ENCODE measurements around the gene SLC26A4. TPM values are rescaled to one million over a fixed set of nuclear protein-coding genes. Genes with fewer than 3 reads are reported as not detected.

Gene SLC26A4
- total RNA-seq, 1 experiment from 2014 or later, result 0.22 TPM

- TF ChIP-seq, protein P1, sequence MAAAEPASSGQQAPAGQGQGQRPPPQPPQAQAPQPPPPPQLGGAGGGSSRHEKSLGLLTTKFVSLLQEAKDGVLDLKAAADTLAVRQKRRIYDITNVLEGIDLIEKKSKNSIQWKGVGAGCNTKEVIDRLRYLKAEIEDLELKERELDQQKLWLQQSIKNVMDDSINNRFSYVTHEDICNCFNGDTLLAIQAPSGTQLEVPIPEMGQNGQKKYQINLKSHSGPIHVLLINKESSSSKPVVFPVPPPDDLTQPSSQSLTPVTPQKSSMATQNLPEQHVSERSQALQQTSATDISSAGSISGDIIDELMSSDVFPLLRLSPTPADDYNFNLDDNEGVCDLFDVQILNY (CRISPR knock-in tag; IDR thresholded peaks at IDR 0.05), result no peak
- TF ChIP-seq, protein P2, sequence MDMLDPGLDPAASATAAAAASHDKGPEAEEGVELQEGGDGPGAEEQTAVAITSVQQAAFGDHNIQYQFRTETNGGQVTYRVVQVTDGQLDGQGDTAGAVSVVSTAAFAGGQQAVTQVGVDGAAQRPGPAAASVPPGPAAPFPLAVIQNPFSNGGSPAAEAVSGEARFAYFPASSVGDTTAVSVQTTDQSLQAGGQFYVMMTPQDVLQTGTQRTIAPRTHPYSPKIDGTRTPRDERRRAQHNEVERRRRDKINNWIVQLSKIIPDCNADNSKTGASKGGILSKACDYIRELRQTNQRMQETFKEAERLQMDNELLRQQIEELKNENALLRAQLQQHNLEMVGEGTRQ (CRISPR knock-in tag; IDR thresholded peaks at IDR 0.05), result no peak
- TF ChIP-seq, protein P3, sequence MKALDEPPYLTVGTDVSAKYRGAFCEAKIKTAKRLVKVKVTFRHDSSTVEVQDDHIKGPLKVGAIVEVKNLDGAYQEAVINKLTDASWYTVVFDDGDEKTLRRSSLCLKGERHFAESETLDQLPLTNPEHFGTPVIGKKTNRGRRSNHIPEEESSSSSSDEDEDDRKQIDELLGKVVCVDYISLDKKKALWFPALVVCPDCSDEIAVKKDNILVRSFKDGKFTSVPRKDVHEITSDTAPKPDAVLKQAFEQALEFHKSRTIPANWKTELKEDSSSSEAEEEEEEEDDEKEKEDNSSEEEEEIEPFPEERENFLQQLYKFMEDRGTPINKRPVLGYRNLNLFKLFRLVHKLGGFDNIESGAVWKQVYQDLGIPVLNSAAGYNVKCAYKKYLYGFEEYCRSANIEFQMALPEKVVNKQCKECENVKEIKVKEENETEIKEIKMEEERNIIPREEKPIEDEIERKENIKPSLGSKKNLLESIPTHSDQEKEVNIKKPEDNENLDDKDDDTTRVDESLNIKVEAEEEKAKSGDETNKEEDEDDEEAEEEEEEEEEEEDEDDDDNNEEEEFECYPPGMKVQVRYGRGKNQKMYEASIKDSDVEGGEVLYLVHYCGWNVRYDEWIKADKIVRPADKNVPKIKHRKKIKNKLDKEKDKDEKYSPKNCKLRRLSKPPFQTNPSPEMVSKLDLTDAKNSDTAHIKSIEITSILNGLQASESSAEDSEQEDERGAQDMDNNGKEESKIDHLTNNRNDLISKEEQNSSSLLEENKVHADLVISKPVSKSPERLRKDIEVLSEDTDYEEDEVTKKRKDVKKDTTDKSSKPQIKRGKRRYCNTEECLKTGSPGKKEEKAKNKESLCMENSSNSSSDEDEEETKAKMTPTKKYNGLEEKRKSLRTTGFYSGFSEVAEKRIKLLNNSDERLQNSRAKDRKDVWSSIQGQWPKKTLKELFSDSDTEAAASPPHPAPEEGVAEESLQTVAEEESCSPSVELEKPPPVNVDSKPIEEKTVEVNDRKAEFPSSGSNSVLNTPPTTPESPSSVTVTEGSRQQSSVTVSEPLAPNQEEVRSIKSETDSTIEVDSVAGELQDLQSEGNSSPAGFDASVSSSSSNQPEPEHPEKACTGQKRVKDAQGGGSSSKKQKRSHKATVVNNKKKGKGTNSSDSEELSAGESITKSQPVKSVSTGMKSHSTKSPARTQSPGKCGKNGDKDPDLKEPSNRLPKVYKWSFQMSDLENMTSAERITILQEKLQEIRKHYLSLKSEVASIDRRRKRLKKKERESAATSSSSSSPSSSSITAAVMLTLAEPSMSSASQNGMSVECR (CRISPR knock-in tag; IDR thresholded peaks at IDR 0.05; ENCODE audit: borderline replicate concordance), result no peak
- TF ChIP-seq NFE2L1 (CRISPR knock-in tag; IDR thresholded peaks at IDR 0.05), result no peak
- TF ChIP-seq, protein P4, sequence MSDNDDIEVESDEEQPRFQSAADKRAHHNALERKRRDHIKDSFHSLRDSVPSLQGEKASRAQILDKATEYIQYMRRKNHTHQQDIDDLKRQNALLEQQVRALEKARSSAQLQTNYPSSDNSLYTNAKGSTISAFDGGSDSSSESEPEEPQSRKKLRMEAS (CRISPR knock-in tag; IDR thresholded peaks at IDR 0.05), result no peak
- no peak for TF ChIP-seq GTF2I (CRISPR knock-in tag; conservative IDR thresholded peaks at IDR 0.05)
- TF ChIP-seq RORB (CRISPR knock-in tag; IDR thresholded peaks at IDR 0.05), result no peak
- no peak for TF ChIP-seq NR1H2 (CRISPR knock-in tag; IDR thresholded peaks at IDR 0.05)
Measured at GRCh38 chr7:107696330-107696946, 35.8 kb downstream of the SLC26A4 start (continued).

DNA sequence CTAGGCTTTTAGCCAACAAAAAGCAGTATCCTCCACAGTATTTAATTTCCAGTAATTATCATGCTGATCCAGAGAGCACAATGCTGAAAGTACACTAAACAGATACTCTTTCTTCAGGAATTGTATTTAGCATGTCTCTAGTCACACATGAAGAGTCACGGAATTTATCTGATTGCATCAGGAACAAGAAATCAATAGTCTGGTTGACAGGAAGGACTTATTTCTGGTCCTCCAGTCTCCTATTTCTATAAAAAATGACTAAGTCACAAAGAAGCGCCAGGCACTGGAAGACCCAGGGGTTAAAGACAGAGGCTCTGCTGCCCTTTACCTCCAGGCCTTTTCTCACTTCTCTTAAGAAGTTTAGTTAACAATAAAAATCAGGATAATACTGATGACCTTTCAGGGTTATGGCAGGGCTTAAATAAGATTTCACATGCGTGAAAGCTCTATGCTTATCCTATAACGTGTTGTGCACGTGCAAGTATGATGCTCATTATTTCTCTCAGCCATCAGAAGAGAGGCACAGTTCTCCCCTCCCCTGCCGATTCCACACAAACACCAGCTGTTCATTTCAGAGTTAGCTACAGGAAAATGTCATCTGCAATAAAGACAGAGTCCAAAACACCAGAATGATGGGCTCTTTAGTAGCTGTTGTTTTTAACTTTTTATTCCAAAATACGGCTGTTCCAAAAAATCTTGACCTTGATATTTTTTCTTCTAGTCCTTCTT is 36.9 kb downstream of the SLC26A4 start:
- H3K9me3 Mint-ChIP-seq, result no peaks in the 10 kb centered on the region
- H3K27me3 Mint-ChIP-seq (ENCODE audit: low read depth), result no peaks in the 10 kb centered on the region
- no peaks in the 10 kb centered on the region for H3K36me3 Mint-ChIP-seq
- ATAC-seq (no peak), DNase-seq (ENCODE audit: low spot score) (no peak)
- H3K27ac Mint-ChIP-seq, result no peak overlapping the region
- CTCF ChIA-PET, result no interaction called here
- POLR2A ChIA-PET, result no interaction called here
- peaks cover 33% of the 10 kb centered on the region for H3K4me1 Mint-ChIP-seq
- TF ChIP-seq JAZF1 (CRISPR knock-in tag; IDR thresholded peaks at IDR 0.05) (no peak), NR2C2 (CRISPR knock-in tag; IDR thresholded peaks at IDR 0.05) (no peak), NFYB (CRISPR knock-in tag; conservative IDR thresholded peaks at IDR 0.05; ENCODE audit: low read depth) (no peak), JUN (CRISPR knock-in tag; IDR thresholded peaks at IDR 0.05) (no peak), ZNF317 (CRISPR knock-in tag; IDR thresholded peaks at IDR 0.05; ENCODE audit: borderline replicate concordance, low read depth) (no peak)
- TF ChIP-seq, protein P5, sequence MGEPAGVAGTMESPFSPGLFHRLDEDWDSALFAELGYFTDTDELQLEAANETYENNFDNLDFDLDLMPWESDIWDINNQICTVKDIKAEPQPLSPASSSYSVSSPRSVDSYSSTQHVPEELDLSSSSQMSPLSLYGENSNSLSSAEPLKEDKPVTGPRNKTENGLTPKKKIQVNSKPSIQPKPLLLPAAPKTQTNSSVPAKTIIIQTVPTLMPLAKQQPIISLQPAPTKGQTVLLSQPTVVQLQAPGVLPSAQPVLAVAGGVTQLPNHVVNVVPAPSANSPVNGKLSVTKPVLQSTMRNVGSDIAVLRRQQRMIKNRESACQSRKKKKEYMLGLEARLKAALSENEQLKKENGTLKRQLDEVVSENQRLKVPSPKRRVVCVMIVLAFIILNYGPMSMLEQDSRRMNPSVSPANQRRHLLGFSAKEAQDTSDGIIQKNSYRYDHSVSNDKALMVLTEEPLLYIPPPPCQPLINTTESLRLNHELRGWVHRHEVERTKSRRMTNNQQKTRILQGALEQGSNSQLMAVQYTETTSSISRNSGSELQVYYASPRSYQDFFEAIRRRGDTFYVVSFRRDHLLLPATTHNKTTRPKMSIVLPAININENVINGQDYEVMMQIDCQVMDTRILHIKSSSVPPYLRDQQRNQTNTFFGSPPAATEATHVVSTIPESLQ (CRISPR knock-in tag; IDR thresholded peaks at IDR 0.05), result no peak
- no peak overlapping the region for H3K4me3 Mint-ChIP-seq

DNA sequence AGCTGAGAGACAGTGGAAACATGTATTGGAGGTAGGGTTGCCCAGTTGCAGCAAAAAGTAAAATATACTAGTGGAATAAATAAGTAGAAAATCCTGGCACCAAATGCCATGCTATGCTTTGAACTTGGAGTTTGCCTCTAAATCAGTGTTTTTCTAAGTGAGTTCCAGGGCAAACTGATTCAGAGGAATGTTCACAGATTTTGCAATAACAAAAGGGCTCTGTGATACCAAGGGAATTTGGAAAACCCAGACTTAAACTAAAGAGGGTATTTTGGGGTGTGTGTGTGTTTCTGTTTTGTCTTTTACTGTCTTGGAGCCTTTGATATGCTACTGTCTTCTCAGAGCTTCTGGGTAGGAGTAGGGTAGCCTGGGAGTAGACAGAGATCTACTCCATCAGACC is 39.9 kb downstream of the SLC26A4 start:
- Mint-ChIP-seq H3K27ac (no peak overlapping the region), H3K36me3 (no peaks in the 10 kb centered on the region), H3K4me3 (no peak overlapping the region), H3K9me3 (no peaks in the 10 kb centered on the region), H3K27me3 (ENCODE audit: low read depth) (no peaks in the 10 kb centered on the region), H3K4me1 (peaks cover 7% of the 10 kb centered on the region)
- DNase-seq (ENCODE audit: low spot score) (no peak), ATAC-seq (no peak)
- ChIA-PET POLR2A (no interaction called here), CTCF (interaction anchor here (1.0 kb wide), 1 partner anchor 238 kb away, joined by 3 read pairs; no protein-coding TSS in a partner anchor)
- TF ChIP-seq OVOL2 (CRISPR knock-in tag; IDR thresholded peaks at IDR 0.05; ENCODE audit: borderline replicate concordance), result no peak
- TF ChIP-seq NR3C1 (CRISPR knock-in tag; conservative IDR thresholded peaks at IDR 0.05; ENCODE audit: low read depth), result no peak
- no peak for TF ChIP-seq USF1 (CRISPR knock-in tag; IDR thresholded peaks at IDR 0.05)
- TF ChIP-seq ZNF263 (CRISPR knock-in tag; IDR thresholded peaks at IDR 0.05; ENCODE audit: low read depth), result no peak
- TF ChIP-seq ETV6 (CRISPR knock-in tag; IDR thresholded peaks at IDR 0.05), result no peak
- no peak for TF ChIP-seq EMX1 (CRISPR knock-in tag; IDR thresholded peaks at IDR 0.05)
- no peak for TF ChIP-seq ATF1 (CRISPR knock-in tag; IDR thresholded peaks at IDR 0.05)
- no peak for TF ChIP-seq CTCF (IDR thresholded peaks at IDR 0.05)

Data from WTC11 (cell line).